Endothelial cell of umbilical vein (primary cell): ENCODE results near the gene S100P. TPM values are rescaled to one million over a fixed set of nuclear protein-coding genes. Genes with fewer than 3 reads are reported as not detected.

Experiments used
- BruUV-seq: library from RNA; stranded (reverse); fragments of 400-500 nt; replicated peaks from 2 replicates; lab custom pipeline; 2021; lab: Mats Ljungman, UMichigan
- CTCF ChIA-PET: fragments of 300-600, 350-600 bp; sonication (Branson Sonifier 250); formaldehyde crosslinking; loops from one replicate; lab custom pipeline; 2021; ENCODE audit warnings: antibody characterized with exemption, inconsistent platforms; lab: Charles Lee
- POLR2A ChIA-PET: fragments of 300-600, 350-600 bp; sonication (Branson Sonifier 250); formaldehyde crosslinking; loops from one replicate; lab custom pipeline; 2021; ENCODE audit warnings: antibody characterized with exemption, inconsistent platforms; lab: Charles Lee
- DNase-seq: peaks from one replicate; pipeline ENCODE4 v3.0.0-alpha.2; 2011; ENCODE audit warnings: low read depth, low spot score
- FAIRE-seq: peaks from 2 replicates; lab custom pipeline; 2011; peaks lifted over from hg19 to GRCh38; lab: Jason Lieb, UNC
- H2AFZ ChIP-seq: 2 replicates; pipeline ENCODE4 v1.6.0; 2012; ENCODE audit warnings: low read depth, low read length, control low read depth, inconsistent platforms
- H3K27ac ChIP-seq: 2 replicates; pipeline ENCODE4 v1.5.1; 2011; ENCODE audit warnings: low read depth, mild to moderate bottlenecking, control low read depth, low read length, moderate library complexity; ENCODE audit not compliant: insufficient read depth
- H3K27me3 ChIP-seq, 2 experiments: 2 replicates each; pipeline versions ENCODE4 v1.6.0 to v1.6.1; 2011; ENCODE audit warnings: low read length in 2 of 2, mixed read lengths in 1 of 2; ENCODE audit not compliant: control insufficient read depth in 2 of 2, insufficient read depth in 2 of 2
- H3K36me3 ChIP-seq, 2 experiments: 2 replicates in 1 of 2; 3 replicates in 1 of 2; pipeline ENCODE4 v1.5.1; 2011; ENCODE audit warnings: low read length in 2 of 2, mild to moderate bottlenecking in 1 of 2, moderate library complexity in 1 of 2; ENCODE audit not compliant: control insufficient read depth in 2 of 2, insufficient read depth in 2 of 2; ENCODE audit errors: extremely low read depth in 1 of 2
- H3K4me1 ChIP-seq: 3 replicates; pipeline ENCODE4 v1.5.1; 2011; ENCODE audit warnings: mild to moderate bottlenecking, low read length; ENCODE audit not compliant: control insufficient read depth, insufficient read depth; ENCODE audit errors: extremely low read depth
- H3K4me2 ChIP-seq: 2 replicates; pipeline ENCODE4 v1.6.1; 2011; ENCODE audit warnings: low read length, control low read depth, mixed read lengths; ENCODE audit not compliant: insufficient read depth
- H3K4me3 ChIP-seq, 3 experiments: fragments of 200-600 bp in 1 of 3; sonication (generic), shearing (Covaris generic) in 1 of 3; replicated peaks in 1 of 3; 2 replicates each; pipeline ENCODE4 v1.5.1; 2011 to 2016; ENCODE audit warnings: control low read depth in 3 of 3, low read length in 3 of 3, mild to moderate bottlenecking in 2 of 3, inconsistent platforms in 1 of 3, low read depth in 1 of 3, moderate library complexity in 1 of 3; ENCODE audit not compliant: insufficient read depth in 1 of 3
- H3K79me2 ChIP-seq: 2 replicates; pipeline ENCODE4 v1.6.0; 2012; ENCODE audit warnings: low read length, inconsistent platforms; ENCODE audit not compliant: control insufficient read depth, insufficient read depth
- H3K9ac ChIP-seq: replicated peaks from 2 replicates; pipeline ENCODE3; 2011; ENCODE audit warnings: low read length, control low read depth; ENCODE audit not compliant: insufficient read depth; ENCODE audit errors: extremely low read depth
- H3K9me1 ChIP-seq: replicated peaks from 3 replicates; pipeline ENCODE4 v1.6.0; 2011; ENCODE audit warnings: mild to moderate bottlenecking, low read length; ENCODE audit not compliant: control insufficient read depth, insufficient read depth; ENCODE audit errors: extremely low read depth
- H3K9me3 ChIP-seq: replicated peaks from 2 replicates; pipeline ENCODE4 v1.5.1; 2012; ENCODE audit warnings: low read length, inconsistent platforms; ENCODE audit not compliant: control insufficient read depth, insufficient read depth
- H4K20me1 ChIP-seq: replicated peaks from 2 replicates; pipeline ENCODE3; 2011; ENCODE audit warnings: mild to moderate bottlenecking, low read length; ENCODE audit not compliant: control insufficient read depth, insufficient read depth; ENCODE audit errors: extremely low read depth
- CTCF ChIP-seq, 2 donors: IDR thresholded peaks; 1 replicate in 1 of 2; 2 replicates in 1 of 2; pipeline ENCODE4 v1.5.1; 2011; ENCODE audit warnings: low read length in 2 of 2, mild to moderate bottlenecking in 2 of 2, moderate library complexity in 2 of 2, control low read depth in 1 of 2, inconsistent platforms in 1 of 2, low read depth in 1 of 2; ENCODE audit not compliant: insufficient read depth in 1 of 2; ENCODE audit errors: extremely low read depth in 1 of 2
- EZH2 ChIP-seq: IDR thresholded peaks from 2 replicates; pipeline ENCODE4 v1.6.1; 2012; ENCODE audit warnings: borderline replicate concordance, low read depth, mild to moderate bottlenecking, moderate library complexity, low read length, inconsistent platforms; ENCODE audit not compliant: severe bottlenecking
- FOS ChIP-seq: IDR thresholded peaks from 2 replicates; pipeline ENCODE4 v1.6.1; 2011; ENCODE audit warnings: mild to moderate bottlenecking, low read length, moderate library complexity, borderline replicate concordance; ENCODE audit not compliant: insufficient read depth
- GATA2 ChIP-seq: IDR thresholded peaks from 2 replicates; pipeline ENCODE4 v1.7.0; 2011; ENCODE audit warnings: low read depth, mild to moderate bottlenecking, moderate library complexity, mixed read lengths, low read length; ENCODE audit not compliant: insufficient read length, insufficient read depth
- JUN ChIP-seq: IDR thresholded peaks from 2 replicates; pipeline ENCODE4 v1.6.1; 2011; ENCODE audit warnings: borderline replicate concordance, low read depth; ENCODE audit not compliant: insufficient read length, insufficient read depth
- MAX ChIP-seq: IDR thresholded peaks from 2 replicates; pipeline ENCODE4 v1.6.1; 2011; ENCODE audit not compliant: insufficient read depth, insufficient read length
- MYC ChIP-seq: IDR thresholded peaks from one replicate; pipeline ENCODE4 v1.6.1; 2011; ENCODE audit warnings: mild to moderate bottlenecking, low read depth, low read length
- POLR2A ChIP-seq: IDR thresholded peaks from 2 replicates; pipeline ENCODE4 v1.6.1; 2012; ENCODE audit warnings: low read depth, mild to moderate bottlenecking, control low read depth, low read length
- POLR2AphosphoS5 ChIP-seq: IDR thresholded peaks from 2 replicates; pipeline ENCODE4 v1.6.1; 2012; ENCODE audit warnings: low read depth, mild to moderate bottlenecking, control low read depth, low read length, moderate library complexity; ENCODE audit not compliant: insufficient read depth
- dilution Hi-C: fragments of 300-500 bp; cut with MboI; formaldehyde crosslinking; loops from one replicate; pipeline ENCODE4 v1.15.0; 2019; ENCODE audit warnings: low sequenced_read_pairs; ENCODE audit not compliant: extremely low pct_ligation_motif_present
- intact Hi-C: fragments of 100-400 bp; cut with micrococcal nuclease; formaldehyde crosslinking; loops from one replicate; pipeline ENCODE4 v1.10.0; 2022
- polyA plus RNA-seq, 4 experiments: library from polyadenylated mRNA; depleted of rRNA in 3 of 4; stranded (reverse) in 3 of 4; unstranded in 1 of 4; fragments of >200 nt; gene quantifications; 2 replicates each; pipeline versions ENCODE4 v1.2.1 to v1.2.3, GENCODE V29; 2011 to 2012; ENCODE audit warnings: missing spikeins in 1 of 4
- total RNA-seq: library from RNA; stranded (reverse); gene quantifications from 2 replicates; pipeline ENCODE4 v1.2.3, GENCODE V29; 2021

The S100P gene
- total and polyA plus RNA-seq, 2 donors (not counting 3 experiments of a cell fraction or from before 2014, with no cell fraction given) = not detected

GRCh38 chr4:6710996-6711395, 17.3 kb downstream of the S100P start:
- CTCF ChIA-PET = no interaction called here
- Histone ChIP-seq H3K4me3 (no peak overlapping the region), H3K27me3 (peaks cover 4 to 7% of the 10 kb centered on the region in 2 experiments), H3K9me3 (no peaks in the 10 kb centered on the region), H4K20me1 (no peaks in the 10 kb centered on the region), H3K79me2 (peaks cover 34% of the 10 kb centered on the region), H3K4me1 (peaks cover 13% of the 10 kb centered on the region), H2AFZ (no peak overlapping the region), H3K9ac (no peak overlapping the region), H3K9me1 (no peaks in the 10 kb centered on the region), H3K36me3 (no peaks in the 10 kb centered on the region), H3K4me2 (no peak overlapping the region), H3K27ac (no peak overlapping the region)
- no peak for FAIRE-seq
- dilution Hi-C loops (no loop called here), intact Hi-C loops (no loop called here)
- POLR2A ChIA-PET = no interaction called here
- no peak for DNase-seq
- TF ChIP-seq EZH2 = no peak
- no peak for TF ChIP-seq MYC
- no peak for TF ChIP-seq MAX
- no peak for TF ChIP-seq POLR2A
- TF ChIP-seq FOS = no peak
- no peak for TF ChIP-seq JUN
- no peak for TF ChIP-seq CTCF (IDR thresholded peaks at IDR 0.05; ENCODE audit: extremely low read depth in 1 of 2, insufficient read depth in 1 of 2, low read depth in 1 of 2, low read length in 2 of 2)
- TF ChIP-seq POLR2AphosphoS5 = no peak
- TF ChIP-seq GATA2 = no peak
- BruUV-seq = no TSS peak
